GM19099 (cell line): ENCODE data around the gene TCEA3.

Source experiments
- POLR2A ChIP-seq: IDR thresholded peaks from 3 replicates; pipeline ENCODE4 v1.6.1; 2011; ENCODE audit warnings: low read depth; ENCODE audit not compliant: insufficient read length; ENCODE audit errors: extremely low read depth

The TCEA3 gene

GRCh38 chr1:23405946-23406345 is 18.6 kb downstream of the TCEA3 start:
- TF ChIP-seq POLR2A, result no peak

- TF ChIP-seq POLR2A, result no peak
Measured at GRCh38 chr1:23403735-23404486, 20.6 kb downstream of the TCEA3 start.

DNA sequence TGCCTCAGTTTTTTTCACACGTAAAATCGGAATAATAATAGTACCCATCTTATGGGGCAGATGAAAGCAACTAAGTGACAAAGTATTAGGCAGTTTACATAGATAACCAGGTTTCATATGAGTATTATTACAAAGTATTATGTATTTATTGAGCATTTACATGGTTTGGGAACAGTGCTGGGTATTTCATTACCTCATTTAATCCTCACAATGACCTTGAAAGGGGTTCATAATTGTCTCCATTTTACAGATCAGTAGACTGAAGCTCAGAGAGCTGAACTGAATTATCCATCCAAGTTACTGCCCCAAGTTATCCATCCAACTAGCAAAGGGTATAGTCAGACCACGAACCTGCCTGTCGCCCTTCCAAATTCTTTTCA is 21.2 kb downstream of the TCEA3 start:
- no peak for TF ChIP-seq POLR2A

GRCh38 chr1:23403038-23403336 is 21.6 kb downstream of the TCEA3 start:
- no peak for TF ChIP-seq POLR2A

GRCh38 chr1:23402286-23403037 is 22.1 kb downstream of the TCEA3 start:
- TF ChIP-seq POLR2A, result no peak

GRCh38 chr1:23401313-23401712 is 23.2 kb downstream of the TCEA3 start:
- TF ChIP-seq POLR2A, result no peak

DNA sequence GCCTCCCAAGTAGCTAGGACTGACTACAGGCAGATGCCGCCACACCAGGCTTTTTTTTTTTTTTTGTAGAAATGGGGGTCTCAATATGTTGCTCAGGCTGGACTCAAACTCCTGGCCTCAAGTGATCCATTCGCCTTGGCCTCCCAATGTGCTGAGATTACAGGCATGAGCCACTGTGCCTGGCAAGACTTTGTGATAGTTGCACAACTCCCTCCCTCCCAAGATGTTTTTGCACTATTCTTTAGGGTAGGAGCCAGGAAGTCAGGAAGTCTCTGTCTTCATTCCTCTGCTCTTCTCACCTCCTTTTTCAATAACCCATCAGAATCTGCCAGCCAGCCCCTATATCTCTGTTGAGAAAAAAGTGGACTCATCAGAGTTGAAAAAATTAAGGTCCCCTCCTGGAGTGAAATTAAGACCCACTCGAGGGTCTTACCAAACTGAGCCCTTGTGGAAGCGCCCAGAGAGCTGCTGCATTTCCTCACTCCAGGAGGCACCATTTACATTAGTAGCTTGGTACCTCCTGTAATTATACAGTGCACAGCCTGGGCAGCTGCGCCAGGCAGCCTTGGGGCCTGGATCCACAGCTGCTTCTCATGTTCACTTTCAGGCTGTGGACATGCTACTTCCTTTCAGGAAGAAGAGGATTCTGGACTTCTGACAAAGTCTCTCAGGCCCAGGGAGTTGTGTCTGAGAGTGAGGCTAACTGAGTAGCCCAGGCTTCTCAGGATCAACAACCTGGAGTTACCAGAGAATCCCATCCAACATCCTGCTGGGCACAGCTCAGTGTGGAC is 24.0 kb downstream of the TCEA3 start:
- TF ChIP-seq POLR2A, result no peak

- TF ChIP-seq POLR2A, result no peak
Measured at GRCh38 chr1:23399229-23399628, 25.3 kb downstream of the TCEA3 start.

GRCh38 chr1:23397908-23398307 is 26.6 kb downstream of the TCEA3 start:
- no peak for TF ChIP-seq POLR2A

DNA sequence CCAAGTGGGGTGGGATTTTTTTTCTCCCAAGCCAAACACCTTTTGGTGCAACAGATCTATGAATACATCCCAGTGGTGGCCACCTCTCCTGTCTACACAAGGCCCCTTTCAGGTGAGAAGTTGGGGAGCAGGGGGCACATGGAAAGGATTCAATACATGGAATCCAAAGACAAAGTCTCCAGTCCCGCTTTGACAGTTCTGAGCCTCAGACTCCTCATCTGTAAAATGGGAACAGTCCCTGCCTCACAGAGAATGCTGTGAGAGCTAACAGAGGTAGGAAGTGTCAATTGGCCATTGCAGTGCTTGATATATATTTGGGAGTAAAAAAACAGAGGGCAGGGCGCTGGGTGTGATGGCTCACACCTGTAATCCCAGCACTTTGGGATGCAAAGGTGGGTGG is 28.2 kb downstream of the TCEA3 start:
- TF ChIP-seq POLR2A, result no peak

- TF ChIP-seq POLR2A, result no peak
Measured at GRCh38 chr1:23395849-23396248, 28.7 kb downstream of the TCEA3 start.

DNA sequence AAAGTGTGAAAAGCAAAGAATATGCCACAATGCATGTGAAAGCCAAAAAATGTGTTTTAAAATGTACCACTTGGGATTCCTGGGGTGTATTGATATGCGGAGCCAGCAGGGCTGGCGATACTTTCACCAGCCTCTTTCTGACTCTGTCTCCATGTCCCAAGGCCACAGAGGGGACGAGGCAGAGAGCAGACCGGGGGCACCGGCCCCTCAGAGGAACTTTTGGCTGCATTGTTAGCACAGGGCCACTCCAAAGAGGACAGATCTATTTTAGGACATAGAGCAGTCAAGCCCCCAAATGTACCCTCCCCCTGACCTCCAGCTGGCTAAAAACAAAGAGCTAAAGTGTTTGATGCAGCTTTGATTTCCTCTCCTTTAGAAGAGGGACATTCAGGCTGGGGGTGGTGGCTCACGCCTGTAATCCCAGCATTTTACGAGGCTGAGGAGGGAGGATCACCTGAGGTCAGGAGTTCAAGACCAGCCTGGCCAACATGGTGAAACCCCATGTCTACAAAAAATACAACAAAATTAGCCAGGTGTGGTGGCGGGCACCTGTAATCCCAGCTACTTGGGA is 29.3 kb downstream of the TCEA3 start:
- no peak for TF ChIP-seq POLR2A

GRCh38 chr1:23394684-23395083 is 29.9 kb downstream of the TCEA3 start:
- TF ChIP-seq POLR2A, result no peak

DNA sequence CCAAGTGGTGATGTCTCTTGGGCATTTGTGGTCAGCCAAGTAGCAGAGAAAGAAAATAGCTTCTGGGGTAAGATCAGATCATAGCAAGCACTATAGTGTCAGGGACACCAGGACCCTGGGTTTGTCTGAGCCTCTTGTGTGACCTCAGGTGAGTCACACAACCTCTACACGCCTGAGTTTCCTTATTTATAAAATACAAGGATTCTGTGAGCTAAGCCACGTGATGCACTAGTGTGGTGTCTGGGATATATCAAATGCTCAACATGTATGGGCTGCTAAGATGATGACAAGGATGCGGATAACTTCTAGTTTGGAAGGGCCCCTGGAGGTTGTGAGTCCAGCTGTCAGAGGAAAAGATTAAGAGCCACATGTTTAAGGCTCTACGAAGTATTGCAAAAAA is 30.4 kb downstream of the TCEA3 start:
- no peak for TF ChIP-seq POLR2A

DNA sequence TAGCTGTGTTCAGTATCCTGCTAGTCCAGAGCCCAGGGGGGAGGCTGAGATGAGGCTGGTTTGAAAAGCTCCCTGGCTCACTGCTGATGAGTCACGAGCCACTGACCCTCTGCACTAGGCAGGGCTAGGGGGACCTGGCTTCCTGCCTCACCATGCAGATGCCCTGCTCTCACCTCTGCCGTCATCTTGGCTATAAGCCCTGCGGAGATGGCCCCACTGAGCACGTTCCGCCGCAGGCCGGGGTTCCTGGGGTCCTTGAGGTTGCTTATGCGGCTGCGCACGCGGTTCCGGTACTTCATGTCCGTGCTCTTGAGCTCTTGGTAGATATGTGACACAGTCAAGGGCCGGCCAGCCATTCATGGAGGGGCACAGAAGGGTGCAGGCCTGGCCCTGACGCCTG is 30.8 kb downstream of the TCEA3 start:
- no peak for TF ChIP-seq POLR2A
